GM12872 (cell line): Measurements from ENCODE around the gene LIPE.
A peak's percentile ranks its signal among the peaks of the same experiment; 100 is the strongest.

Source experiments
- CTCF ChIP-seq: IDR thresholded peaks from 3 replicates; pipeline ENCODE4 v1.5.1; 2011; ENCODE audit warnings: low read depth, mild to moderate bottlenecking, low read length, moderate library complexity; ENCODE audit not compliant: insufficient read depth

The LIPE gene

GRCh38 chr19:42424712-42425131 is 2.5 kb downstream of the LIPE start:
- TF ChIP-seq CTCF = no peak

- TF ChIP-seq CTCF = no peak
Measured at GRCh38 chr19:42424345-42424707, 2.9 kb downstream of the LIPE start.

DNA sequence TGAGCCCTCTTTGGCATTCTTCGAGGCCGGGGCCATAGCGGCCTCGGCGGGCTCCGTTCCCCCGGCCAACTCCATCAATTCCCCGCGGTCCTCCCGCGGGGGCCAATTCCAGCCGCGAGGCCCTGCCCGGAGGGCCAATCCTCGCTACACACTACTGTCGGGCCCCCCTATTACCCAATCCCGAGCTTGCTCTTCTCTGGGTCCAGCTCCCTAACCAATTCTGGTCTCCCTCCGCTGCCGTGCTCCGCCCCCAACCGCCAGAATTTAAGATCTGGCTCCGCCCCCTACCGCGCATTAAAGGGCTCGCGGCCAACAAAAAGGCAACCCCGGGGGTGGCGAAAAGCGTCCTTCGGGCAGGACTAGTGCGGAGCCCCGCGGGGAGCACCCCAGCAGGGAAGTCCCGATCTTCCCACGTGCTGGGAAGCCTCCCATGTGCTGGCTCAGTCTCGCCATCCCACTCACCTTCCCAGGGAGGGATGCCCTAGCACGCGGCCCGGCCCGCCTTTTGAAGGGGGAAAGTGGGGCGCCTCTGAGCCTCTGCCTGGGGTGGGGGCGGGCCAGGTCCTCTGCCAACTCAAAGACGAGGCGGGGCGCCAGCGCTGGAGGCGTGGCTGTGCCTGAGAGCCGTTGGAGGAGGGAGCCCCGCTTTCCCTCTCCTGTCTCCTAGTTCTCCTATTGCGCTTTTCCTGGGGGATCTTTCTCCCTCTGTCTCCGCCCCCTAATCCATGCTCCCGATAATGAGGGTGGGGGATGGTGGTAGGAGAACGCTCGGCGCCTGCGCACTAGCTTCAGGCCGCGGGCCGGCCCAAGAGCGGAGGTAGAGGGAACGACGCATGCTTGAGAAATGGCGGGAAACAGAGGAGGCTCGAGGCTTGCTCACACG is 3.5 kb downstream of the LIPE start:
- TF ChIP-seq CTCF = no peak

DNA sequence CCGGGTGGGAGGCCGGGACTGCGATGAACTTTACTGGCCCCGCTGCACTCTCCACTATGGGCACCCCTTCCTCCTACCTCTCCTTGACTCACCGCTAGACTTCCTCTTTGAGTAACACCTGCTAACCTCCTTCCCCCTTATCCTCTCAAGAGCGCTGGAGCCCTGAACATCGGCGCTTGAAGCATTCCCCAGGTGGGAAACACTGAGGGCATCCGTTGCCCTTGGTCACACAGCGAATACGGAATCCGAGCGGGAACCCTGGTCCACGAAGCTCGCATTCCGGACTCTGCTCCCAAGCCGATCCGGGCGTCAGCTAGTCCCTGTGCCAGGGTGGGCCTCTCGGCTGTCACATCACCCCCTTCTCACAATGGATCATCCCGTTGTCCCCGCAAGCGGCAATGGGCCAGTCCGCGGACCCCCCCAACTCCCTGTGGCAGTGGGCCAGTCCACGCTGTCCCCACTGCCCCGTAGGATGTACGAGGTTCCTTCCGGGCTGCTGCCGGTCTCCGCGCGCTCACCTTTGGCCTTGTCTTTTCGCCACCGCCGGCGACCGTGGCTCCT is 4.2 kb downstream of the LIPE start:
- TF ChIP-seq CTCF = 0 out of 3 replicates have a peak, but pooled peaks have one; percentile 14

DNA sequence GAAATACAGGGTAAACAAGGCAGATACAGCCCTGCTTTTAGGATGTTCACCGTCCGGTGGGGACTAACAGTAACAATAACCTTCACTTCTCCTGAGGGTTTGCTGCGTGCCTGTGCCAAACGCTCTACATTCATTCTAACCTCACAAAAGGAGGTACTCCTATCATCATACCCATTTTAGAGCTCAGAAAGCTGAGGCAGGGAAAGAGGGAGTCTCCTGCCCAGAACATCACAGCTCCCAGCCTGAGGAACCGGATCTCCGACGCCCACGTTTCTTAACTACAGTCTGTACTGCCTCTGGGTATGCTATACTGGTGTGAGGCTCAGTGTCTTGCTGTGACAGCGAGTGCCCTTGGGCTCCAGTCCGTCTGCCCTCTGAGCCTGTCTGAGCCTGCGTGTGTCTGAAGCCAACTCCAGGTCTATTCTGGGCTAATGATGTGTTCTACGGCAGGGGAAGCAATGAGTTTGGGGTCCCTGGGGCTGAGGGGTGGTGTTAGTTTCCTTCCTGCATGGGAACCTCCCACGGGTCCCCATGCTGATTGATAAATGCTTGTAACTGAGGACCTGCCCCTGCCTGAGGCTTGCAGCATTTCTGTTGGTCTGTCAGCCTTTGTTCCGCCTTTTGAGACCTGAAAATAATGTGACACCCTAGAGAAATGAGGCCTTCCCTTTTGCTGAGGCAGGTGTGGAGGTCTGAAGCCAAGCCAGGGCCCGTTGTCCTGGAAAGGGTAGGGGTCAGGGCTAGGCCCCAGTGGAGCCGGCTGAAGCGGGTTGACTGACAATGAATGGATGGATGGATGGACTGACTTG is 4.9 kb downstream of the LIPE start:
- TF ChIP-seq CTCF = no peak

DNA sequence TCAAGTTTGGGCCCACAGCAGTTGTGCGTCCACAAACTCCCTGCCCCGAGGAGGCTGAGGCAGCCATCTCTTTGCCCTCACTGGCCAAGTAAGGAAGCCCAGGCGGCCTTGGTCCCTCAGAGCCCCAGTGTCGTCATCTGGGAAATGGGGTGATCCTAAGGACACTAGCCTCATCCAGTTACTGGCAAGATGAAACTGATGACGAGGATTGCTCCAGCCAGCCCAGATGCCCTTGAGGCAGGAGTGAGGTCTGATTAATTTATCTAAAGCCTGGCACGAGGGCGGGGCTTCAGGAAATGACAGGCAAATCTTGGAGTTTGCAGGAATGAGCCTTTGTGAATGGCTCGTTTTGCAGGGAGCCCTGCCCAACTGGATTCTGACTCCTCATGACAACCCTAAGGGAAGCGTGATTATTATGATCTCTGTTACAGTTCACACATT is 5.6 kb downstream of the LIPE start:
- TF ChIP-seq CTCF = no peak

GRCh38 chr19:42421101-42421500 is 6.1 kb downstream of the LIPE start:
- TF ChIP-seq CTCF = no peak
